Progenitor cell of endocrine pancreas (in vitro differentiated cells): ENCODE data around the gene PRSS50. TPM values are rescaled to one million over a fixed set of nuclear protein-coding genes. Genes with fewer than 3 reads are reported as not detected.

Experiments
- DNase-seq: peaks from one replicate; pipeline ENCODE4 v3.0.0; 2021; ENCODE audit warnings: low spot score; ENCODE audit not compliant: unreplicated experiment
- H3K27ac Mint-ChIP-seq: 2 replicates; pipeline ENCODE4 v1.8.0; 2021; ENCODE audit warnings: mild to moderate bottlenecking, moderate library complexity, mixed read lengths
- H3K27me3 Mint-ChIP-seq: 2 replicates; pipeline ENCODE4 v1.8.0; 2021; ENCODE audit warnings: mixed read lengths
- H3K36me3 Mint-ChIP-seq: 2 replicates; pipeline ENCODE4 v1.8.0; 2022; ENCODE audit warnings: mixed read lengths; ENCODE audit not compliant: insufficient read depth
- H3K4me1 Mint-ChIP-seq: 2 replicates; pipeline ENCODE4 v1.8.0; 2021; ENCODE audit warnings: low read depth, mixed read lengths
- H3K4me3 Mint-ChIP-seq: 2 replicates; pipeline ENCODE4 v1.8.0; 2021; ENCODE audit warnings: low read depth, mild to moderate bottlenecking, moderate library complexity, mixed read lengths
- H3K9me3 Mint-ChIP-seq: 2 replicates; pipeline ENCODE4 v1.8.0; 2021; ENCODE audit warnings: low read depth, mixed read lengths
- total RNA-seq: library from RNA; stranded (reverse); gene quantifications from 2 replicates; pipeline ENCODE4 v1.2.1, GENCODE V29; 2021
- TF ChIP-seq, protein P1 (sequence below): fragments of 200-600 bp; sonication (generic); IDR thresholded peaks from one replicate; pipeline ENCODE4 v1.5.0; 2021; ENCODE audit warnings: antibody characterized with exemption, mild to moderate bottlenecking; ENCODE audit not compliant: unreplicated experiment

PRSS50 gene
- total RNA-seq, 1 donor from 2014 or later = 1.9 TPM

DNA sequence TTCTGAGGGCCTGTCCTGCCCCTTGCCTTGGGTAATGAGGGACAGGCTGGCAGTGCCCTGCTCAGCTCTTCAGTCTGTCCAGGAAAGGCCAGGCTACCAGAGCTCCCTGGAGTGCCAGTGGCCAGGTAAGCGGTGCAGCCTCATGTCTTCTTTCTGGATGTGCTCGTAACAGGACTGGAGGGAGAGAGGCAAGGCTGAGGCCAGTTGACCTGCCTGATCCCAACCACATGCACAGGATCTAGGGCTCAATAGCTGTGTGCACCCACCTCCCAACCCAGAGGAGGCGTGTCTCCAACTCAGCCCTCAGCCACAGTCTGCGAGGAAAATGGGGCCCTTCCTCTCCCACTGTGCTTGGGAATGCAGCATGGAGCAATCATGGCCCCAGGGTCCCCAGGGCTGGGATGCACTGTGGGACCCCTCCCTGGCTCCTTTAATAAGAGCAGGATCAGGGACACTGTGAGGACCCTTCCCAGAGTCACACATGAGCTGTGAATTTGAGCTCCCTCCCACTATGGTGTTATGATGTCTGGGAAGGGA lies 46.7 kb downstream of the PRSS50 start:
- Mint-ChIP-seq H3K4me1 (peaks cover 7% of the 10 kb centered on the region), H3K27me3 (peaks cover 61% of the 10 kb centered on the region), H3K36me3 (no peaks in the 10 kb centered on the region), H3K27ac (no peak overlapping the region), H3K9me3 (no peaks in the 10 kb centered on the region), H3K4me3 (no peak overlapping the region)
- DNase-seq = no peak
- TF ChIP-seq, protein P1, sequence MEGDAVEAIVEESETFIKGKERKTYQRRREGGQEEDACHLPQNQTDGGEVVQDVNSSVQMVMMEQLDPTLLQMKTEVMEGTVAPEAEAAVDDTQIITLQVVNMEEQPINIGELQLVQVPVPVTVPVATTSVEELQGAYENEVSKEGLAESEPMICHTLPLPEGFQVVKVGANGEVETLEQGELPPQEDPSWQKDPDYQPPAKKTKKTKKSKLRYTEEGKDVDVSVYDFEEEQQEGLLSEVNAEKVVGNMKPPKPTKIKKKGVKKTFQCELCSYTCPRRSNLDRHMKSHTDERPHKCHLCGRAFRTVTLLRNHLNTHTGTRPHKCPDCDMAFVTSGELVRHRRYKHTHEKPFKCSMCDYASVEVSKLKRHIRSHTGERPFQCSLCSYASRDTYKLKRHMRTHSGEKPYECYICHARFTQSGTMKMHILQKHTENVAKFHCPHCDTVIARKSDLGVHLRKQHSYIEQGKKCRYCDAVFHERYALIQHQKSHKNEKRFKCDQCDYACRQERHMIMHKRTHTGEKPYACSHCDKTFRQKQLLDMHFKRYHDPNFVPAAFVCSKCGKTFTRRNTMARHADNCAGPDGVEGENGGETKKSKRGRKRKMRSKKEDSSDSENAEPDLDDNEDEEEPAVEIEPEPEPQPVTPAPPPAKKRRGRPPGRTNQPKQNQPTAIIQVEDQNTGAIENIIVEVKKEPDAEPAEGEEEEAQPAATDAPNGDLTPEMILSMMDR = no peak

GRCh38 chr3:46670000-46670890 lies 47.4 kb downstream of the PRSS50 start:
- Mint-ChIP-seq H3K4me1 (peaks cover 8% of the 10 kb centered on the region), H3K9me3 (no peaks in the 10 kb centered on the region), H3K36me3 (no peaks in the 10 kb centered on the region), H3K4me3 (no peak overlapping the region), H3K27ac (no peak overlapping the region), H3K27me3 (peaks cover 60% of the 10 kb centered on the region)
- TF ChIP-seq, protein P1 = no peak
- DNase-seq = no peak

DNA sequence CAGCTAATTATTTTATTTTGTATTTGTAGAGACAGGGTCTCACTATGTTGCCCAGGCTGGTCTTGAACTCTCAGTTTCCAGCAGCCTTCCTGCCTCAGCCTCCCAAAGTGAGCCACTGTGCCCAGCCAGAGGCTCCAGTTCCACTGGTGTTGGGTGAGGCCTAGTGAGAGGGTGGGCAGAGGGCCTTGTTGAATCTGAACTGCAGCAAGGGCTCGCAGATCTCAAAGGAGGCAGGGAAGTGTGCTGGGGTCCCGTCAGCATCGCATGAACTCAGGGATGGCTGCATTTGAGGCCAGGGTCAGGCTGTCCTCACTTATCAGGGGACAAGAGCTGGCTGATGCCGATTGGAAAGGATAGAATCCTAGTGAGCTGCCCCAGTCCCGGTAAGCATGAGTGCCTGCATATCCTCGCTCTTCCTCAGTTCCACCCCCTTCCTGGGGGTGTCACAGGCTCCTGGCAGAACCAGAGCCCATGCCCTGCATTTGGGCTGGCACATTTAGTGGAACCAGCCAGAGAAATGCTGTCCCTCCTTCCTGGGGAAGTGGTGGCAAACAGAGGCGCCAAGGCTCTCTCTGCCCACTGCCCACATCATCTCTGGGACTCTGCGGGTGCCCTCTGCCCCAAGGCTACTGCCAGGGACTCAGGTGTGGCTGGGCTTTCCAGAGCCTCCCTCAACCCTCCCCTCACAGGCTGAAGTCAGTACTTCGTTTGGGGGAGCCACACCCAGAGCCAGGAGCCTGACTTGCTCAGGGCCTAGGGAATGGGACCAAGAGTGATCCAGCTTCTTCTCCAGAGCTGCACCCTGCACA lies 48.3 kb downstream of the PRSS50 start:
- TF ChIP-seq, protein P1 = no peak
- no peak for DNase-seq
- Mint-ChIP-seq H3K4me1 (peaks cover 6% of the 10 kb centered on the region), H3K36me3 (no peaks in the 10 kb centered on the region), H3K27me3 (peaks cover 57% of the 10 kb centered on the region), H3K4me3 (no peak overlapping the region), H3K9me3 (no peaks in the 10 kb centered on the region), H3K27ac (no peak overlapping the region)

GRCh38 chr3:46668591-46668990 lies 49.1 kb downstream of the PRSS50 start:
- Mint-ChIP-seq H3K4me1 (peaks cover 6% of the 10 kb centered on the region), H3K27me3 (peaks cover 53% of the 10 kb centered on the region), H3K27ac (no peak overlapping the region), H3K9me3 (no peaks in the 10 kb centered on the region), H3K36me3 (no peaks in the 10 kb centered on the region), H3K4me3 (no peak overlapping the region)
- DNase-seq = no peak
- TF ChIP-seq, protein P1 = no peak

GRCh38 chr3:46668116-46668515 lies 49.6 kb downstream of the PRSS50 start:
- Mint-ChIP-seq H3K27me3 (peaks cover 53% of the 10 kb centered on the region), H3K4me3 (no peak overlapping the region), H3K36me3 (no peaks in the 10 kb centered on the region), H3K9me3 (no peaks in the 10 kb centered on the region), H3K4me1 (peaks cover 7% of the 10 kb centered on the region), H3K27ac (no peak overlapping the region)
- TF ChIP-seq, protein P1 = no peak
- DNase-seq = no peak
